Astrocyte of the spinal cord (primary cell): ENCODE data around the gene TKTL2.

ENCODE experiments used
- DNase-seq: peaks from one replicate; pipeline ENCODE4 v3.0.0; 2011; ENCODE audit warnings: low read depth, low spot score
- H3K4me3 ChIP-seq: 2 replicates; pipeline ENCODE4 v1.5.1; 2011; ENCODE audit warnings: low read depth, mild to moderate bottlenecking, low read length, moderate library complexity
- CTCF ChIP-seq: IDR thresholded peaks from 2 replicates; pipeline ENCODE4 v1.5.1; 2012; ENCODE audit warnings: low read depth, mild to moderate bottlenecking, low read length, inconsistent platforms
- in situ Hi-C: cut with HindIII; loops from 2 replicates; pipeline ENCODE4 v1.10.0; 2017; ENCODE audit warnings: low sequenced_read_pairs

The TKTL2 gene

DNA sequence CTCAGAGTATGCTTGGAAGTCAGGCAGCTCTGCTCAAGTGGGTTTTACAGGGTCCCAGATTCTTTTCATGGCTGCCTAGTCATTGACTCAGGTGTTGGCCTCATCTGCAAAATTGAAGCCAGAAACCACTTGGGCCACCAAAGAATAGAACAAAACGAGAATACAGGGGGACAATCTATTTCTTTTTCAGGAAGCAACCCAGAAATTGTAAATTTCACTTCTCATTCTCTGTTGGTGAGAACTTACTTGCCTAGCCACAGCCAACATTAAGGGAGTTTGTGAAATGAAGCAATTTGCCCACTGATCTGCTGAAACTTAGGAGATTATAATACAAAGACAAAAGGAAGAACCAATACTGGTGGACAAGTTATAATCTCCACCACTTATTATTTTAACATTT lies 8.6 kb upstream of the TKTL2 start:
- DNase-seq: no peak
- in situ Hi-C loops: no loop called here
- TF ChIP-seq CTCF: no peak
- H3K4me3 ChIP-seq: no peak overlapping the region

DNA sequence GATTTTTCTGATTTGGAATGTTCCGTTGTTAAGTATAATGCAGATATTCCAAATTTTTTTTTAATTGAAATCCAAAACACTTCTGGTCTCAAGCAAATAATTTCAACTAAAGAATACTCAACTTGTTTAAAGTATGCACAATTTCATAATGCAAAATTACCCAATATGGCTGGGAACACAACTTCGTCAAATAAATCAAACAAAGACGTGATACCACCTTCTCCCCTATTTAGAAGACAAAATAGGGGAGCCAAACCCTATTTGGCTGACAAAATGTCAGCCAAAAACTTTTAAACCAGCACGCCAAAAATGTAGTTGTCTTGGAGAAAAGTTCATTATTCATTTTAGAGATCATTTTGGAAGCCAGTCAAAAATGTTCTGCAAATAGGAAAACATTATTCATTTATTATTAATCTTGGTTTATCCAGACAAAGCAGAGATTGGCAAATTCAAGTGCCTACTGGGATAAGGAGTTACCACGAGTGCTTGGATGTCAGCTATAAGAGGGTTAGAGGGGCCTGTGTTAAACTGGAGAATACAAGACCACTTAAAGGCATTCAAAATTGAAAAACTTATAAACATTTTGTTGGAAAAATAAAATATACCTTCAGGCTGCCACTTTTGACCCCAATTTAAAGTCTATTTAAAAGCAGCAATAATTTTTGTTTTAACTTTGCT lies 3.3 kb upstream of the TKTL2 start:
- H3K4me3 ChIP-seq: no peak overlapping the region
- DNase-seq: no peak
- no peak for TF ChIP-seq CTCF
- in situ Hi-C loops: no loop called here

DNA sequence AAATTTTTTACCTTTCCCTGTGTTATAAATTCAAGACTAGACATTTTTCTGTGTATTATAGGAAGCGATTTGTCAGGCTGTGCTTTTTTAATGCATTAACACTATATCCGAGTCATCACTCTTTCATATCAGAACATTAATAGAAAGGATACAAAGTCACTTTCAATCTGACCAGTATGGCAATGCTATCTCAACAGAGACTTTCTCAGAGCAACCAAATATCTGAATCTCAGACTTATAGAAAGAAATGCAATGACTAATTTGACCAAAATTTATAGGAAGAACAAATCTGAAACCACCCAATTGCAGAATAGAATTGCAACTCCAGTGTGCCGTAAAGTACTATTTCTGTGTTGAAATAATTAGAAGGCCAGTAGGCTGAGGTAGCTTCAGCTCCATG lies 473 bp upstream of the TKTL2 start:
- in situ Hi-C loops: no loop called here
- no peak for TF ChIP-seq CTCF
- H3K4me3 ChIP-seq: no peak overlapping the region
- DNase-seq: no peak

GRCh38 chr4:163473130-163473529 lies 424 bp downstream of the TKTL2 start:
- no peak for DNase-seq
- no peak overlapping the region for H3K4me3 ChIP-seq
- in situ Hi-C loops: no loop called here
- TF ChIP-seq CTCF: no peak

- no peak for DNase-seq
- no peak overlapping the region for H3K4me3 ChIP-seq
- no peak for TF ChIP-seq CTCF
- in situ Hi-C loops: no loop called here
Observed at GRCh38 chr4:163470391-163470790, 3.2 kb downstream of the TKTL2 start.

DNA sequence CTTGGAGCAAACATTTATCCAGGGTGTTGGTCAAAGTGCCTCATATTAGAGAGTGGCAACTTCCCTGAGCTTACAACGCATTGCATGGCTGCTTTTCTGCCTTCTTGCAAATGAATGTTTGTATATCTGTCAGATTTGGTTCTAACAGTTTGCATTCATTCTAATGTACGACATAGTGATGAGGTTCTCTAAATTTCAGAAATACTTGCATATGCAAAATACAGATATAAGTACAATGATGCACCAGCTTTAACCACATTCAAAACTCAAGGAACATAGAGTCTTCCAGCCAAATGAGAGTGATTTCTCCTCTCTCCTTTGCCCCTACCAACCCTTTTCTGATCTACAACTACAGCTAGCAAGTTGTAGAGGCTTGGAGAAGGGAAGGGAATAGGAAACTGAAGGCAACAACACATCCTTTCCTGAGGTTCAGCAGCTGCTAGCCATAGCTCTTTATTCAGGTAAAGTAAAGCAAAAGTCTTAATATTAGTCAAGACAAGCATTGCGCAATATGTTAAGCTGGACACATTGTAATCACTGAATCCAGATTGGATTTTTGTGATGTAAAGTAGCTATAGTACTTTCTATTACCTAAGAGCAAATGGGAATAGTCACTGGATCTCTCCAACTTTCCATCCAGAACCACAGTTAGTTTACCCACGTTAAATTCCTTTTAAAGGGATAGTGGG lies 6.3 kb downstream of the TKTL2 start:
- TF ChIP-seq CTCF: no peak
- in situ Hi-C loops: no loop called here
- no peak for DNase-seq
- H3K4me3 ChIP-seq: no peak overlapping the region
